ENCODE measurements around the gene PADI3.

- TF ChIP-seq CTCF (IDR thresholded peaks at IDR 0.05 in 8 of 11, conservative IDR thresholded peaks at IDR 0.05 in 3 of 11) (no peak), POLR2A (IDR thresholded peaks at IDR 0.05) (no peak), POLR2AphosphoS5 (IDR thresholded peaks at IDR 0.05) (no peak)
Observed at GRCh38 chr1:17264470-17264869, 15.6 kb downstream of the PADI3 start.

Measured in spleen (tissue), 7 donors.